GM19351 (cell line): ENCODE measurements around the gene NAA25.
"Not testable (repeated sequence)": the region's sequence is repeated elsewhere in the genome, so short reads cannot be mapped to it uniquely, and the experiment has no call there.

Source experiments
- ATAC-seq: cut with Tn5 transposase; IDR thresholded peaks from one replicate; pipeline ENCODE4 v1.9.1; 2021; ENCODE audit warnings: mild to moderate bottlenecking, moderate library complexity; ENCODE audit not compliant: unreplicated experiment

Gene NAA25

GRCh38 chr12:112116232-112117060, 7.9 kb upstream of the NAA25 start:
- ATAC-seq = no peak

GRCh38 chr12:112115259-112116045, 6.9 kb upstream of the NAA25 start:
- ATAC-seq = no peak

GRCh38 chr12:112112409-112113133, 4.0 kb upstream of the NAA25 start:
- ATAC-seq = no peak

- no peak for ATAC-seq
These were observed 3.3 kb upstream of the NAA25 start for GRCh38 chr12:112111931-112112330.

GRCh38 chr12:112110787-112111662, 2.4 kb upstream of the NAA25 start:
- not testable (repeated sequence) for ATAC-seq

GRCh38 chr12:112107306-112108201, 1.0 kb downstream of the NAA25 start:
- no peak for ATAC-seq

- no peak for ATAC-seq
These were observed 2.7 kb downstream of the NAA25 start for GRCh38 chr12:112105891-112106290.

GRCh38 chr12:112103758-112104503, 4.7 kb downstream of the NAA25 start:
- ATAC-seq = no peak

- ATAC-seq = not testable (repeated sequence)
These were observed 5.8 kb downstream of the NAA25 start for GRCh38 chr12:112102746-112103145.

GRCh38 chr12:112102127-112102526, 6.5 kb downstream of the NAA25 start:
- no peak for ATAC-seq

GRCh38 chr12:112100500-112100899, 8.1 kb downstream of the NAA25 start:
- ATAC-seq = not testable (repeated sequence)

- ATAC-seq = no peak
These were observed 10.9 kb downstream of the NAA25 start for GRCh38 chr12:112097641-112098040.

GRCh38 chr12:112096667-112097066, 11.9 kb downstream of the NAA25 start:
- peak; percentile 40 for ATAC-seq

GRCh38 chr12:112096070-112096469, 12.5 kb downstream of the NAA25 start:
- ATAC-seq = peak; percentile 92

GRCh38 chr12:112091563-112091962, 17.0 kb downstream of the NAA25 start:
- no peak for ATAC-seq

GRCh38 chr12:112087851-112088250, 20.7 kb downstream of the NAA25 start:
- ATAC-seq = no peak

GRCh38 chr12:112087055-112087850, 21.3 kb downstream of the NAA25 start:
- no peak for ATAC-seq

GRCh38 chr12:112066566-112066965, 42.0 kb downstream of the NAA25 start:
- ATAC-seq = no peak
